Sigmoid colon (tissue), 4 donors: ENCODE measurements around the gene BNIPL.

Source experiments
- CTCF ChIP-seq, 4 experiments: fragments of 450-650 bp in 3 of 4; fragments of 200-600 bp in 1 of 4; IDR thresholded peaks; one replicate each; pipeline ENCODE4 v1.5.1; 2016 to 2019; ENCODE audit warnings: antibody characterized with exemption in 4 of 4, mild to moderate bottlenecking in 3 of 4, moderate library complexity in 2 of 4
- EP300 ChIP-seq, 4 donors: sonication (generic); formaldehyde crosslinking; IDR thresholded peaks; one replicate each; pipeline ENCODE4 v1.6.1; 2017; ENCODE audit warnings: antibody characterized with exemption in 4 of 4
- POLR2A ChIP-seq, 2 donors: fragments of 450-650 bp; IDR thresholded peaks; one replicate each; pipeline ENCODE4 v1.6.1; 2016; ENCODE audit warnings: antibody characterized with exemption in 2 of 2, mild to moderate bottlenecking in 2 of 2, moderate library complexity in 2 of 2
- POLR2AphosphoS5 ChIP-seq, 4 donors: sonication (generic); formaldehyde crosslinking; IDR thresholded peaks; one replicate each; pipeline ENCODE4 v1.6.1; 2017; ENCODE audit warnings: antibody characterized with exemption in 4 of 4

DNA sequence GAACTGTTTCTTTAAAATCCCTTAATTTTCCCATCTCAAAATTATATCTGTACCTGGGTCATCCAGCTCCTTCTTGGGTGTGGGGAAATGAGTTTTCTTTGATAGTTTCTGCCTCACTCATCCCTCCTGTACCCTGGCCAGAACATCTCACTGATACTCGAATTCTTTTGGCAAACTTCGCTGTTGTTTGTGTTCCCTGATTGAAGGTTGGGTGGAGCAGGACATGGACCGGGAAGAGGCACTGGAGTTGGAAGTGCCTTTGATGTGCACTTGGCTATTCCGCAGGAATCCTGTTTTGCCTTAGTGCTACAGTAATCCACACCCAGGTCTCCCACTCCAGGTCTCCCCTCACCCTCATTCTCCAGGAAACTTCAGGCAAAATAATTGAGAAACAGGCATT is 40.9 kb upstream of the BNIPL start:
- TF ChIP-seq CTCF (IDR thresholded peaks at IDR 0.05) (no peak), POLR2A (IDR thresholded peaks at IDR 0.05) (no peak), POLR2AphosphoS5 (IDR thresholded peaks at IDR 0.05) (no peak), EP300 (IDR thresholded peaks at IDR 0.05) (no peak)
